Body of pancreas (tissue), 4 donors: Measurements from ENCODE around the gene WWTR1. TPM values are rescaled to one million over a fixed set of nuclear protein-coding genes. Genes with fewer than 3 reads are reported as not detected.

ENCODE experiments used
- ATAC-seq: fragments of 150-250 bp; one replicate; pipeline ENCODE4 v1.9.1; 2016
- DNase-seq, 4 donors: peaks; one replicate each; pipeline ENCODE4 v3.0.0-alpha.2; 2019
- H3K27ac ChIP-seq, 4 donors: fragments of 200-600 bp; sonication (generic); 1 replicate in 3 of 4; 2 replicates in 1 of 4; pipeline versions ENCODE4 v1.5.1 to v1.6.1; 2016 to 2019; ENCODE audit warnings: mild to moderate bottlenecking in 1 of 4, mixed read lengths in 1 of 4, moderate library complexity in 1 of 4
- H3K27me3 ChIP-seq, 2 donors: fragments of 200-600 bp; sonication (generic); one replicate each; pipeline ENCODE4 v1.6.0; 2016; ENCODE audit warnings: mild to moderate bottlenecking in 1 of 2
- H3K36me3 ChIP-seq, 2 donors: fragments of 200-600 bp; sonication (generic); replicated peaks in 1 of 2; 2 replicates each; pipeline ENCODE4 v1.5.1; 2016; ENCODE audit warnings: low read depth in 2 of 2; ENCODE audit not compliant: insufficient read depth in 1 of 2
- H3K4me1 ChIP-seq: fragments of 200-600 bp; sonication (generic); one replicate; pipeline ENCODE4 v1.6.0; 2016
- H3K4me3 ChIP-seq, 2 donors: fragments of 200-600 bp; sonication (generic); 1 replicate in 1 of 2; 2 replicates in 1 of 2; pipeline ENCODE4 v1.5.1; 2016 to 2019
- H3K9me3 ChIP-seq, 3 donors: fragments of 200-600 bp; sonication (generic); 1 replicate in 2 of 3; 2 replicates in 1 of 3; pipeline ENCODE4 v1.5.1; 2016
- CTCF ChIP-seq, 7 experiments: fragments of 450-650 bp in 4 of 7; fragments of 200-600 bp in 3 of 7; sonication (generic) in 3 of 7; IDR thresholded peaks; one replicate each; pipeline ENCODE4 v1.5.1; 2016 to 2019; ENCODE audit warnings: antibody characterized with exemption in 7 of 7
- POLR2A ChIP-seq, 3 donors: fragments of 450-650 bp; IDR thresholded peaks; one replicate each; pipeline ENCODE4 v1.6.1; 2016; ENCODE audit warnings: antibody characterized with exemption in 3 of 3, mild to moderate bottlenecking in 2 of 3
- WGBS, 2 donors: methylation state at CpG; one replicate each; pipeline ENCODE4 v1.1.5; 2017; 5-methylcytosine and 5-hydroxymethylcytosine counted together
- intact Hi-C: fragments of 100-400 bp; cut with DNase I; formaldehyde crosslinking; loops from one replicate; pipeline ENCODE4 v1.15.1; 2023
- total RNA-seq, 2 donors: library from RNA; depleted of rRNA; stranded (reverse); fragments of >200 nt; gene quantifications; one replicate each; pipeline ENCODE4 v1.1.0, GENCODE V29; 2016

The WWTR1 gene
- total RNA-seq, 2 donors from 2014 or later = 46.2 to 64.3 TPM

GRCh38 chr3:149635396-149635795 lies 22.4 kb downstream of the WWTR1 start:
- intact Hi-C loops = no loop called here
- H3K27me3 ChIP-seq = no peaks in the 10 kb centered on the region
- 78 to 87% methylated on average over 4 of the region's 4 CpGs for WGBS, 2 donors
- H3K36me3 ChIP-seq = no peaks in the 10 kb centered on the region
- H3K27ac ChIP-seq = no peak overlapping the region
- DNase-seq = no peak
- H3K4me1 ChIP-seq = peaks cover 43% of the 10 kb centered on the region
- no peak for ATAC-seq
- no peak for TF ChIP-seq POLR2A (IDR thresholded peaks at IDR 0.05)
- no peak overlapping the region for H3K4me3 ChIP-seq
- no peaks in the 10 kb centered on the region for H3K9me3 ChIP-seq

GRCh38 chr3:149634573-149634972 lies 23.3 kb downstream of the WWTR1 start:
- intact Hi-C loops = no loop called here
- Histone ChIP-seq H3K4me3 (no peak overlapping the region), H3K36me3 (no peaks in the 10 kb centered on the region), H3K27ac (peak overlapping the region in 1 of 4 donors; percentile 2), H3K9me3 (no peaks in the 10 kb centered on the region), H3K4me1 (peaks cover 39% of the 10 kb centered on the region), H3K27me3 (no peaks in the 10 kb centered on the region)
- 63 to 86% methylated on average over 4 of the region's 4 CpGs for WGBS, 2 donors
- ATAC-seq (no peak), DNase-seq (peak in 1 of 4 donors; percentile 19)
- TF ChIP-seq CTCF (IDR thresholded peaks at IDR 0.05) (no peak), POLR2A (IDR thresholded peaks at IDR 0.05) (no peak)

- H3K27me3 ChIP-seq = no peaks in the 10 kb centered on the region
- H3K4me3 ChIP-seq = no peak overlapping the region
- intact Hi-C loops = no loop called here
- no peaks in the 10 kb centered on the region for H3K9me3 ChIP-seq
- 60 to 61% methylated on average over 4 of the region's 4 CpGs for WGBS, 2 donors
- ATAC-seq (no peak), DNase-seq (no peak)
- no peak for TF ChIP-seq CTCF (IDR thresholded peaks at IDR 0.05)
- no peak for TF ChIP-seq POLR2A (IDR thresholded peaks at IDR 0.05)
- peaks cover 34% of the 10 kb centered on the region for H3K4me1 ChIP-seq
- no peaks in the 10 kb centered on the region for H3K36me3 ChIP-seq
- H3K27ac ChIP-seq = no peak overlapping the region
Observed at GRCh38 chr3:149634072-149634471, 23.8 kb downstream of the WWTR1 start.

- ATAC-seq = no peak
- peaks cover 20% of the 10 kb centered on the region for H3K4me1 ChIP-seq
Observed at GRCh38 chr3:149632225-149632624, 25.6 kb downstream of the WWTR1 start.

GRCh38 chr3:149630806-149631205 lies 27.0 kb downstream of the WWTR1 start:
- H3K4me3 ChIP-seq = no peak overlapping the region
- ATAC-seq = no peak
- no peaks in the 10 kb centered on the region for H3K36me3 ChIP-seq
- 62 to 87% methylated on average over 1 of the region's 1 CpG for WGBS, 2 donors
- no peak for DNase-seq
- TF ChIP-seq POLR2A (IDR thresholded peaks at IDR 0.05) = no peak
- no peak for TF ChIP-seq CTCF (IDR thresholded peaks at IDR 0.05)
- intact Hi-C loops = no loop called here
- peaks cover 28% of the 10 kb centered on the region for H3K4me1 ChIP-seq
- H3K9me3 ChIP-seq = no peaks in the 10 kb centered on the region
- H3K27me3 ChIP-seq = no peaks in the 10 kb centered on the region
- no peak overlapping the region for H3K27ac ChIP-seq

More at GRCh38 chr3:149632225-149632624, 25.6 kb downstream of the WWTR1 start:
- TF ChIP-seq POLR2A (IDR thresholded peaks at IDR 0.05) = no peak
- no peak for TF ChIP-seq CTCF (IDR thresholded peaks at IDR 0.05)
- Histone ChIP-seq H3K4me3 (no peak overlapping the region), H3K27me3 (no peaks in the 10 kb centered on the region), H3K27ac (no peak overlapping the region), H3K9me3 (no peaks in the 10 kb centered on the region), H3K36me3 (no peaks in the 10 kb centered on the region)
- intact Hi-C loops = no loop called here
- whole genome bisulfite sequencing, 2 donors = 82 to 87% methylated on average over 5 of the region's 5 CpGs
- no peak for DNase-seq
